Stimulated activated CD8-positive, alpha-beta memory T cell treated with anti-CD3 and anti-CD28 coated beads, Interleukin-15, amount 100 ng/mL, for 1 hour (primary cell): ENCODE measurements around the gene NELFB.

ENCODE experiments used
- DNase-seq: peaks from one replicate; pipeline ENCODE4 v3.0.0-alpha.2; 2020; ENCODE audit warnings: low read depth

The NELFB gene

DNA sequence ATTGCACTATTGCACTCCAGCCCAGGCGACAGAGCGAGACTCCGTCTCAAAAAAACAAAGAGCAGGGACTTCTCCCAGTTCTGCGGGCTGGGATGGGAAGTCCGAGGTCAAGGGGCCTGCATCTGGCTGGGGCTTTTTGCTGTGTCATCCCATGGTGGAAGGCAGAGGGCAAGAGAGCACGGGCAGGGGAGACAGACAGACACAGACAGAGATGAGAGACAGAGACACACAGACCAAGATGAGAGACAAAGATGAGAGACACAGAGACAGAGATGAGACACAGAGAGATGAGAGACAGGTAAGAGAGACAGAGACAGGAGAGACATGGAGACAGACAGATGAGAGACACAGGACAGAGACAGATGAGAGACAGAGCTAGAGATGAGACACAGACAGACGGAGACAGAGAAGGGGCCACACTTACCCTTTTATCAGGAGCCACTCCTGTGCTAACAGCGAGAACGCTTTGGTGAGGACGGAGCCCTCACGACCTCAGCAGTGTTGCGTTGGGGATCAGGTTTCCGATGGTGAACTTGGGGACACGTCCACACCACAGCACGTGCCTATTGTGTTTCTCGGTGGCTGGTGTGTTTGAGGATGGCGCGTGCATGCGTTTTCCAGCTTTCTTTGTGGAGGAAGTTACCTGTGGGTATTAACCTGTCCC, 13.5 kb downstream of the NELFB start:
- DNase-seq = no peak

DNA sequence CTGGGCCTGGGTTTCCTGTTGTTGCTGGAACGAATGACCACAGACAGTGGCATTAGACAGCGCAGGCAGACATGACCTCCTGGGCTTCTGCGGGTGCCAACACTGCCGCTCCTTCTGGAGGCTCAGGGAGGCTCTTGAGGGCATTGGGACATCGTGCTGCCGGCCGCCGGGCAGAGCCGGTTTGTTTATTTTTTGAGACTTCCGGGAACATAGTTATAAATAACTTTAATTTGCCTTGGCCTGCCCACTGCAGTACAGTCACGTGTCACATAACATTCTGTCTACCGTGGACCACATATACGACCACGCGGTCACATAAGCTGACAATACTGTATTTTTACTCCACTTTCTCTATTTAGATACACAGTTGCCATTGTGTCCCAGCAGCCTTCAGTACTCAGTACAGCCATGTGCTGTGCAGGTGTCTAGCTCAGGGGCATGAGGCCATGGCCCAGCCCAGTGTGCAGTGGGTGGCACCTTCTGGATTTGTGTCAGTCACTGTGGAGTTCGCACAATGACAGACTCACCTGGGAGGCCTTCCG, 14.2 kb downstream of the NELFB start:
- DNase-seq = no peak

DNA sequence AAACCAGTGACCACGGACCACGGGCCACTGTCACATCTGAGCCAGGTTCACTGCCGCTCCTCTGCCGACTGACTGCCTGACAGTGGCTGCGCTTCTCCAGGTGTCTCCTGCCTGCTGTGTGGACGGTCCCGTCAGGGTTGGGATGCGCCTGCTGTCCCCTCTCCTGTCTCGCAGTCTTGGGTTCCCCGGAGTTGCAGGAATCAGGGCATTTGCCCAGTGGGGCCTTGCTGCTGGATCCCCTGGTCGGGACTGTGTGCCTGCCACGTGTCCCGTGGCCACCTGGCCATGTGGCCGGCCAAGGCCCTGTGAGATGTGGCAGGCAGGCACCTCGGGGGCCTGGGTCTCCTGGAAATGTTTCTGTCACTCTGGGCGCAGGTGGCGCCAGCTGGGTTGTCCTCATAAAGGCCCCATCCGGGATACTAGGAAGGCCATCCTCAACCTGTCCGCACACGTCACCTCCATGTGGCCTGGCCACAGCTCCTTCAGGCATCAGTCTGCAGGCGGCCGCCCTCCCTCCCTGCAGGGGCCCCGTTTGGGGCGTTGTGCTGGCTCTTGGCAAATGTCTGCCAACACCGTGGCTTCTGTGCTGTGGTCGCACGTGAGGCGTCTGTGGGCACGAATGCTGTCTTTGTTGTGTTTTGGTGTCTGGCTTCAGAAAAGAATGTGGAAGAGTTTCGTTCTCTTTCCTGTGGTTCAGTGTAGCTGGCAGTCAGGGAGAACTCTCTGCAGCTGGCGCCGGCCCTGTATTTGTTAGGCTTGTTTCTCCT, 16.0 kb downstream of the NELFB start:
- no peak for DNase-seq

GRCh38 chr9:137271696-137272076, 16.6 kb downstream of the NELFB start:
- DNase-seq = no peak

DNA sequence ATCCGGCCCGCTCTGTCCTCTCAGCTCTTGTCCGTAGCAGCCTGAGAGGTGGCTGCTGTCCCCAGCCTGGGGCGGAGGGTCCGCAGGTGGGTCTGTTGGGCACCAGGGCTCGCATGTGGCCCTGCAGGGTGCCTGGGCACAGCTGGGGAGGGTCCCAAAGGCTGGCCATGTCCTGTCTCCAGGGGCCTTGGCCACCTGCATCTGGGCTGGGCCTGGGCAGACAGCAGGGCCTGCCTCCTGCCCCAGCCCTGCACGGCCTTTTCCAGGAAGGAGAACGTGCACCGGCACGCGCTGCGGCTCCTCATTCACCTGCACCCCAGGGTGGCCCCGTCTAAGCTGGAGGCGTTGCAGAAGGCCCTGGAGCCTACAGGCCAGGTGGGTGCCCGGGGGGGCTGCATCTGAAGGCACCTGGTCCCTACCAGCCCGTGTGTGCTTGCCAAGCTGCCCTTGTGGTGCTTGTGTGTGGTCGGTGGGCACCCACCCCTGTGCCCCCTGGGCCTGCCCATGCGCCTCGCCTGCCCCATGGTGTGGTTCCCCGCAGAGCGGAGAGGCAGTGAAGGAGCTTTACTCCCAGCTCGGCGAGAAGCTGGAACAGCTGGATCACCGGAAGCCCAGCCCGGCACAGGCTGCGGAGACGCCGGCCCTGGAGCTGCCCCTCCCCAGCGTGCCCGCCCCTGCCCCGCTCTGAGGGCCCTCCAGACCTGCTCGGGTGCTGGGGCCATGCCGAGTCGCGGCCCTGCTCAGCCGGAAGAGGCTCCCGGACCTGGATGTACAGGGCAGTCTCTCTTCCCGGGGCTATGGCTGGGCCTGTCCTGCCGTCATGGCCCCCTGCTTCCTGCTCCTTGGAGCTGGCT, 17.3 kb downstream of the NELFB start:
- no peak for DNase-seq

GRCh38 chr9:137273095-137273490, 18.0 kb downstream of the NELFB start:
- no peak for DNase-seq

- DNase-seq = no peak
These were observed 18.6 kb downstream of the NELFB start for GRCh38 chr9:137273611-137274320.

DNA sequence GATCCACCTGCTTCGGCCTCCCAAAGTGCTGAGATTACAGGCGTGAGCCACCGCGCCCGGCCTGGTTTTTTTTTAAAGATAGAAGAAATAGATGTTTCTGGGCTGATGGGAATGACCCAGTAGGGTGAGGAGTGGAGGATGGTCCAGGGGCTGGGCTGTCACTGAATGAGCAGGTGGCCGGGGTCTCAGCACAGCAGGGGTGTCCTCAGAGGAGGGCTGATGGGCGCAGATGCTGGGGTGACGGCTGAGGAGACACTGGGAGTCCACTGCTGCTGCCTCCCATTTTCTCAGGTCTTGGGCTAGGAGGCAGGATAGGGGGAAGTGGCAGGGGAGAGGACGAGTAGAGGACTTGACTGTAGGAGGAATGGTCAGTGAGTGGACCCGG, 20.1 kb downstream of the NELFB start:
- DNase-seq = no peak

DNA sequence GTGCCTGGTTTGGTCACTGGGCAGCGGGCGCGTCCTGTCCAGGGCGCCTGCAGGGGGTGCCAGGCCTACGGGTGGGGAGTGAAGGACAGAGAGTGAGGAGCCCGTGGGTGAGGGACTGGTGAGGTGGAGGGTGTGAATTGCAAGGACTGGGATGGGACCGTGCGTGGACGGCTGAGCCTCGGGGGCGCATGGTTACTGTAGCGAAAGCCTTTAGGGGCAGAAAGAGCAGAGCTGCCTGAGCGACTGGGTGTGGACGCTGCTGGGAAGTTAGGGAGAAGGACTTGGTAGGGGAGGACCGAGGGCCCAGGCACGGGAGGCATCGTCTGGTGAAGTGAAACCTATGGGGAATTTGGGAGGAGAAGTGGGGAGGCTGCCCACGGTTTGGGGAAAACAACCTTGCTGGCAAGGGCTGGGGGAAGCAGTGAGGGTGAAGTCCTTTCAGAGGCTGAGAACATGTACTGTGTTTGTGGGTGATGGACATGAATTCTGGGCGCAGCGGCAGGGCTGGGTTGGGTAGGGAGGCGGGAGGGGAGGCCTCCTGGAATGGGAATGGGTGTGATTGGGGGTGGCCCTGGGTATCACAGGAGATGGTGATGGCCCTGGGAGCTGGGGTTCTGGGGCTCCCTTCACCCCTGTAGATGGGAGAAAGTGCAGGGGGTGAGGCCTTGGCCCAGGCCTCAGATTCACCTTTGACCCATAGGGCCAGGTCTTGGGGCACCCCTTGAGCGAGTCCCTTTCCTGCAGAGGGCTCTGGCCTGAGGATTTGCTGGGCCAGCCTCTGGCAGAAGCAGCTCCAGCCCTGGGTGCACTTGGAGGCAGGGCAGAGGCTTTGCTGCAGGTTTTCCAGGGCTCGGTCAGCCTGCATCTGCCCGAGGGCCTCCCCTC, 20.7 kb downstream of the NELFB start:
- no peak for DNase-seq

DNA sequence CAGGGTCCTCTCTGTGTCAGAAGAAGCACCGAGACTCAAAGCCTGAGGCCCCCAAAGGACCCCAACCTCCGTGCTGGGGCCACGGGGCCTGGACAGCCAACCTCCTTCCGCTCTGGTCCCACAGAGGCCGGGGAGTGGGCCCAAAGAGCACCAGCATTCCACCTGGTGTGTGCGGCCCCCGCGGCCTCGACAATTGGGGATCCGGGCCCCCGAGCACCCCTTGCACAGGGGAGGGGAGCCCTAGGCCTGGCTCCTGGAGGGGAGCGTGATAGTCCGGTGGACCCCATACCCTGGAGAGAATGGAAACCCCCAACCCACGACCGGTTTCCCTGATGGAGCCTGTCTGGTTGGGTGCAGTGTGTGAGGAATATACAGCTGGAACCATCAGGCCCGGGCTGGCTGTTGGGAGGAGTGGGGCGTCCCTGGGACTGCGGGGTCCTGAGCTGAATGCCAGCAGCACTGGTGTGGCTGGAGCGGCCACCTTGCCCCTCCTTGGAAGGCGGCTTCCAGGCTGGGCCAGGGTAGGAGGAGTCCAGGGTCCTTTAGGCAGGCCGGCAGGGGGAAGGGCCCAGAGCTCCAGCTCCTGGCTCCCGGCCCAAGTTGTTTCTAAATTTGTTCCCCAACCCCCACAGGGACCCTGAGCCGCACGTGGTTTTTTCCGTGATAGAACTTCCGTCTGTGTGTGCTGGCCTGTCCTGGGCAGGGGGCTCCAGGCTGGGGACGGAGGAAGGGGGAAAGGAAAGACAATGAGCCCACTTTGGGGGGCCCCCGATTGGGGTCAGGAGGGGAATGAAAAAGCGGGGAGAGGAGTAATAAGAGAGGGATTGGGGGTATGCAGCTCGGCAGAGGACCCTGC, 21.6 kb downstream of the NELFB start:
- DNase-seq = no peak

GRCh38 chr9:137277329-137278041, 22.4 kb downstream of the NELFB start, which contains the start of gene TOR4A:
Gene TOR4A, plus strand, starts transcription at chr9:137277726. Its CDS starts 964 bp downstream, at chr9:137278690.
- no peak for DNase-seq

GRCh38 chr9:137278061-137278701, 23.1 kb downstream of the NELFB start:
- DNase-seq = no peak

DNA sequence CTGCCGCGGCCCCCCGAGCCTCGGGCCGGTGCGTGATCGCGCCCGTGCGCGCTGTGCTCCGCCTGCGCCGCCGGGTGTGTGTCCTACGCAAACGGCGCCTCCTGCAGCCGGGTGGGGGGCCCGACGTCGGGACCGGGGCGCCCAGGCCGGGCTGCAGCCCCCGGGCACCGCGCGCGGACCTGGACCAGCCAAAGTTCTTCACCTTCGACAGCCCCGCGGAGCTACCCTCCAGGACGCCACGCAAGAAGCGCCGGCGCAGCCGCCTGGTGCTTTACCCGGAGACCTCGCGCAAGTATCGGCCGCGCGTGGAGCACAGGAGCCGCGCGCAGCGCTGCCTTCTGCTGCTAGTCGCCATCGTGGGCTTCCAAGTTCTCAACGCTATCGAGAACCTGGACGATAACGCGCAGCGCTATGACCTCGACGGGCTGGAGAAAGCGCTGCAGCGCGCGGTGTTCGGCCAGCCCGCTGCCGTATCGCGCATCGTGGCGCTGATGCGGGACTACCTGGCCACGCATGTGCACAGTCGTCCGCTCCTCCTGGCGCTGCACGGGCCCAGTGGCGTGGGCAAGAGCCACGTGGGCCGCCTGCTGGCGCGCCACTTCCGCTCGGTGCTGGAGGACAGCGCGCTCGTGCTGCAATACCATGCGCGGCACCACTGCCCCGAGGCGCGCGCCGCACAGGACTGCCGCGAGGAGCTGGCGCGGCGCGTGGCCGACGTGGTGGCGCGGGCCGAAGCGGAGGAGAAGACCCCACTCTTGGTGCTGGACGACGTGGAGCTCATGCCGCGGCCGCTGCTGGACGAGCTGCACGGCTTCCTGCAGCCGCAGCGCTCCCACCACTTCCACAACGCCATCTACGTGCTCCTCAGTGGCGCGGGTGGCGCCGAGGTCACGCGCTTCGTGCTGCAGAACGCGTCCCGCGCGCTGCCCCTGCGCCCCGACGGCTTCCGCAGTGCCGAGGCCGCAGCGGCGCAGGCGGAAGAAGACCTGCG, 23.9 kb downstream of the NELFB start:
- no peak for DNase-seq

- no peak for DNase-seq
These were observed 24.8 kb downstream of the NELFB start for GRCh38 chr9:137279741-137280473.

DNA sequence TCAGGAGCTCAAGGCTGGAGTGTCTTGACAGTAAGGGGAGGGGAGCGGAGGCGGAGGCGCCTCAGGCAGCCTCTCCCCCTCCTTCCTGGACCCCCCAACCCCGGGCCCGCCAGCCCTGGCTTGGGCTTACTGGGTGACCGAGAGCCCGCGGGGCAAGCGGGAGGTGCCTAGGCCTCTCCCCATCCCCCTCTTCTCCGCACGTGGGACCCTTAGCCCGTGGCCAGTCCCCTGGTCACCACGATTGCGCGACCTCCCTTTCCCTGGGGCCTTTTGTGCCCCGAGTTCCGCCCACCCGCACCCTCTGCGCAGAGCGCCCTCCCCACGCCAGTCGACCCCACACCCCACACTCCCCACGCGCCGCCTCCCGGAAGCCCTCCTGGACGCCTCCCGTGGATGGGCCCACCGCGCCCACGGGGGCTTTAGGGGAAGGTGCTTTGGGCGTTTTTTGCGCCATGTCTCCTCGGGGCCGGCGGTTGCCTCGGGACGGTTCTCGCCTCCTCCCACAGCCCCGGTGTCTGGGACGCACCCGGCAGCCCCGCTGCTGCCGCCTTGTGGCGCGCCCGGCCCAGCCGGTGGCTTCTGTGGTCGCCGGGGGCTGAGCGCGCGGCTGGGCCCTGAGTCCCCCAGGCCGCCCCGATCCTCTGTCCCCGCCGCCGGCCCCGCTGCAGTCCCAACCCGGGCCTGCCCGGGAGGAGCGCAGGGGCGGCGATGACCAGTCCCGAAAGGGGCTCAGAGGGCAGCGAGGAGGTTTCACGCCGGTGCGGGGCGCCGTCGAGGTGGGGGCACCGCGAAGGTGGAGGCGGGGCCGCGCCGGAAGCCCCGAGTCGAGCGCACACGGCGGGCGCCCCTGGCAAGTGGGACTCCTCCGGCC, 25.6 kb downstream of the NELFB start:
- no peak for DNase-seq
